ENCODE data around the gene RBM43. TPM values are rescaled to one million over a fixed set of nuclear protein-coding genes. Genes with fewer than 3 reads are reported as not detected.

Gene RBM43
- total RNA-seq, 1 experiment from 2014 or later, result 3.7 TPM

DNA sequence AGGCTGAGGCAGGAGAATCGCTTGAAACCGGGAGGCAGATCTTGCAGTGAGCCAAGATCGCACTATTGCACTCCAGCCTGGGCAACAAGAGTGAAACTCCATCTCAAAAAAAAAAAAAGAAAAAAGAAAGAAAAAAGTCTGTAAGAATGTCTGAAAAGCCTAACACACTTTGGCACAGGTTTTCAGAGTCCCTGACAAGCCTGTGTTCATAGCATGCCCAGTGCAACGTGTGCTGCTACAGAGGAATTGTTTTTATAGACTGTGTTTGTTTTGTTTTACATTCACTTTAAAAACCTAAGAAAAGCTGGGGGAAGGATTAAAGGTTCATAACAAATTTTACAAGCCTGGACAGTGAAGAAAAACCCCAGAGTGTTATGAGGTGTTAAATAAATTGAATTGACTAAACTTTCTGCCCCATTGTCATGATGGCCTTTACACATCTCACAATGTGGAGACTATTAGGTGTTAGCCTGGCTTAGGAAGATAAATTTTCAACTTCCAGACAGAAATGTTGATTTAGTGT, 55.2 kb downstream of the RBM43 start:
- POLR2A ChIA-PET, result no interaction called here
- in situ Hi-C loops (cut with HindIII; ENCODE audit: low pct_unique_long_range_greater_than_20kb, low sequenced_read_pairs), result no loop called here

DNA sequence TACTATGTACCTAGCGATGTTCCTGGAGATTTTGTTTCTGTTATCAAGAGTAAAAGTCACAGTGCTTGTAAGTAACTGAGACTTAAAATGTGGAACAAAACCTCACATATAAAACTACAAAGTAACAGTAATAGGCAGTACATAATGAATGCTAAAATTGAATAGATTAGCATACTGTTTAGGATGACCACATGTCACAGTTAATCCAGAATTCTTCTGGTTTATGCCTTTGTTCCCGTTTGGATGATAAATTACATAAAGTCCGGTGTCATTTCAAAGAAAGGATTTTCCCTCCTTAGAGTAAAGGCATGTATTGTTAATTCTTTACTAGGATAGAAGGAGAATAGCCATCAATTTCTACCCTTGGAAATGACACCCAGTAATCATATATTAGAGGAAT, 56.1 kb downstream of the RBM43 start:
- H3K36me3 ChIP-seq (ENCODE audit: control insufficient read depth, insufficient read depth, low read length), result no peaks in the 10 kb centered on the region; the same call in 1 of the 2 replicates
- intact Hi-C loops (cut with micrococcal nuclease; ENCODE audit: unreplicated experiment) (no loop called here), in situ Hi-C loops (cut with HindIII; ENCODE audit: low pct_unique_long_range_greater_than_20kb, low sequenced_read_pairs) (no loop called here)
- no peak overlapping the region for H3K4me3 ChIP-seq (ENCODE audit: low read depth in 2 of 2, low read length in 2 of 2)
- no TSS peak for BruUV-seq (replicated peaks)
- ChIA-PET CTCF (no interaction called here), POLR2A (no interaction called here)
- H3K9me3 ChIP-seq (ENCODE audit: control insufficient read depth, insufficient read depth, low read depth, low read length), result no peaks in the 10 kb centered on the region
- H3K27me3 ChIP-seq (ENCODE audit: control insufficient read depth, insufficient read depth, low read length), result no peaks in the 10 kb centered on the region
- DNase-seq (ENCODE audit: low read depth, low spot score) (no peak), ATAC-seq (no peak)
- TF ChIP-seq POLR2AphosphoS5 (IDR thresholded peaks at IDR 0.05; ENCODE audit: low read depth, low read length) (no peak), SIN3A (IDR thresholded peaks at IDR 0.05; ENCODE audit: borderline replicate concordance, insufficient read depth, low read depth, low read length) (no peak)
- TF ChIP-seq, protein P1, sequence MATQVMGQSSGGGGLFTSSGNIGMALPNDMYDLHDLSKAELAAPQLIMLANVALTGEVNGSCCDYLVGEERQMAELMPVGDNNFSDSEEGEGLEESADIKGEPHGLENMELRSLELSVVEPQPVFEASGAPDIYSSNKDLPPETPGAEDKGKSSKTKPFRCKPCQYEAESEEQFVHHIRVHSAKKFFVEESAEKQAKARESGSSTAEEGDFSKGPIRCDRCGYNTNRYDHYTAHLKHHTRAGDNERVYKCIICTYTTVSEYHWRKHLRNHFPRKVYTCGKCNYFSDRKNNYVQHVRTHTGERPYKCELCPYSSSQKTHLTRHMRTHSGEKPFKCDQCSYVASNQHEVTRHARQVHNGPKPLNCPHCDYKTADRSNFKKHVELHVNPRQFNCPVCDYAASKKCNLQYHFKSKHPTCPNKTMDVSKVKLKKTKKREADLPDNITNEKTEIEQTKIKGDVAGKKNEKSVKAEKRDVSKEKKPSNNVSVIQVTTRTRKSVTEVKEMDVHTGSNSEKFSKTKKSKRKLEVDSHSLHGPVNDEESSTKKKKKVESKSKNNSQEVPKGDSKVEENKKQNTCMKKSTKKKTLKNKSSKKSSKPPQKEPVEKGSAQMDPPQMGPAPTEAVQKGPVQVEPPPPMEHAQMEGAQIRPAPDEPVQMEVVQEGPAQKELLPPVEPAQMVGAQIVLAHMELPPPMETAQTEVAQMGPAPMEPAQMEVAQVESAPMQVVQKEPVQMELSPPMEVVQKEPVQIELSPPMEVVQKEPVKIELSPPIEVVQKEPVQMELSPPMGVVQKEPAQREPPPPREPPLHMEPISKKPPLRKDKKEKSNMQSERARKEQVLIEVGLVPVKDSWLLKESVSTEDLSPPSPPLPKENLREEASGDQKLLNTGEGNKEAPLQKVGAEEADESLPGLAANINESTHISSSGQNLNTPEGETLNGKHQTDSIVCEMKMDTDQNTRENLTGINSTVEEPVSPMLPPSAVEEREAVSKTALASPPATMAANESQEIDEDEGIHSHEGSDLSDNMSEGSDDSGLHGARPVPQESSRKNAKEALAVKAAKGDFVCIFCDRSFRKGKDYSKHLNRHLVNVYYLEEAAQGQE (IDR thresholded peaks at IDR 0.05; ENCODE audit: insufficient read depth in 1 of 2, low read depth in 2 of 2, low read length in 1 of 2), result no peak
- no peaks in the 10 kb centered on the region for H3K4me1 ChIP-seq (ENCODE audit: control insufficient read depth, insufficient read depth, low read length)
- no peak overlapping the region for H3K27ac ChIP-seq (ENCODE audit: low read length)

More for the DNA sequence above, 55.2 kb downstream of the RBM43 start:
- H3K36me3 ChIP-seq (ENCODE audit: control insufficient read depth, insufficient read depth, low read length), result no peaks in the 10 kb centered on the region; the same call in 1 of the 2 replicates
- no peaks in the 10 kb centered on the region for H3K27me3 ChIP-seq (ENCODE audit: control insufficient read depth, insufficient read depth, low read length)
- no peaks in the 10 kb centered on the region for H3K9me3 ChIP-seq (ENCODE audit: control insufficient read depth, insufficient read depth, low read depth, low read length)
- ATAC-seq (no peak), DNase-seq (ENCODE audit: low read depth, low spot score) (no peak)
- TF ChIP-seq POLR2AphosphoS5 (IDR thresholded peaks at IDR 0.05; ENCODE audit: low read depth, low read length), result no peak
- TF ChIP-seq, protein P2, sequence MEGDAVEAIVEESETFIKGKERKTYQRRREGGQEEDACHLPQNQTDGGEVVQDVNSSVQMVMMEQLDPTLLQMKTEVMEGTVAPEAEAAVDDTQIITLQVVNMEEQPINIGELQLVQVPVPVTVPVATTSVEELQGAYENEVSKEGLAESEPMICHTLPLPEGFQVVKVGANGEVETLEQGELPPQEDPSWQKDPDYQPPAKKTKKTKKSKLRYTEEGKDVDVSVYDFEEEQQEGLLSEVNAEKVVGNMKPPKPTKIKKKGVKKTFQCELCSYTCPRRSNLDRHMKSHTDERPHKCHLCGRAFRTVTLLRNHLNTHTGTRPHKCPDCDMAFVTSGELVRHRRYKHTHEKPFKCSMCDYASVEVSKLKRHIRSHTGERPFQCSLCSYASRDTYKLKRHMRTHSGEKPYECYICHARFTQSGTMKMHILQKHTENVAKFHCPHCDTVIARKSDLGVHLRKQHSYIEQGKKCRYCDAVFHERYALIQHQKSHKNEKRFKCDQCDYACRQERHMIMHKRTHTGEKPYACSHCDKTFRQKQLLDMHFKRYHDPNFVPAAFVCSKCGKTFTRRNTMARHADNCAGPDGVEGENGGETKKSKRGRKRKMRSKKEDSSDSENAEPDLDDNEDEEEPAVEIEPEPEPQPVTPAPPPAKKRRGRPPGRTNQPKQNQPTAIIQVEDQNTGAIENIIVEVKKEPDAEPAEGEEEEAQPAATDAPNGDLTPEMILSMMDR (IDR thresholded peaks at IDR 0.05), result no peak
- no peak for TF ChIP-seq SIN3A (IDR thresholded peaks at IDR 0.05; ENCODE audit: borderline replicate concordance, insufficient read depth, low read depth, low read length)
- no peak for TF ChIP-seq TCF7L2 (IDR thresholded peaks at IDR 0.05; ENCODE audit: low read depth, low read length)
- TF ChIP-seq, protein P1 (IDR thresholded peaks at IDR 0.05; ENCODE audit: insufficient read depth in 1 of 2, low read depth in 2 of 2, low read length in 1 of 2), result no peak
- no peak overlapping the region for H3K4me3 ChIP-seq (ENCODE audit: low read depth in 2 of 2, low read length in 2 of 2)
- H3K27ac ChIP-seq (ENCODE audit: low read length), result no peak overlapping the region
- no TSS peak for BruUV-seq (replicated peaks)
- intact Hi-C loops (cut with micrococcal nuclease; ENCODE audit: unreplicated experiment), result no loop called here
- CTCF ChIA-PET, result no interaction called here
- H3K4me1 ChIP-seq (ENCODE audit: control insufficient read depth, insufficient read depth, low read length), result no peaks in the 10 kb centered on the region
